OCI-LY7 (cell line): Measurements from ENCODE around the gene ST3GAL3. TPM values are rescaled to one million over a fixed set of nuclear protein-coding genes. Genes with fewer than 3 reads are reported as not detected.

Experiments
- BruUV-seq: library from RNA; stranded (reverse); fragments of 400-500 nt; replicated peaks from 2 replicates; lab custom pipeline; 2021; lab: Mats Ljungman, UMichigan
- CTCF ChIA-PET: fragments of 300-600 bp; sonication (Branson Sonifier 250); formaldehyde crosslinking; loops from one replicate; lab custom pipeline; 2022; ENCODE audit warnings: antibody characterized with exemption; ENCODE audit not compliant: unreplicated experiment; lab: Charles Lee
- POLR2A ChIA-PET: fragments of 300-600 bp; sonication (Branson Sonifier 250); formaldehyde crosslinking; loops from one replicate; lab custom pipeline; 2022; ENCODE audit warnings: antibody characterized with exemption; lab: Charles Lee
- DNase-seq: peaks from one replicate; pipeline ENCODE4 v3.0.0-alpha.2; 2015; ENCODE audit warnings: low spot score
- H2AFZ ChIP-seq: fragments of 200-600 bp; sonication (generic), shearing (Covaris generic); 2 replicates; pipeline ENCODE4 v1.6.1; 2014; ENCODE audit warnings: mild to moderate bottlenecking, antibody characterized with exemption, low read length, moderate library complexity
- H3K27ac ChIP-seq: fragments of 200-600 bp; sonication (generic); 2 replicates; pipeline ENCODE4 v1.5.1; 2014; ENCODE audit warnings: mixed run types, low read depth, mild to moderate bottlenecking, moderate library complexity, low read length, inconsistent platforms; ENCODE audit not compliant: poor library complexity, severe bottlenecking
- H3K36me3 ChIP-seq: fragments of 200-600 bp; sonication (generic); 2 replicates; pipeline ENCODE4 v1.6.1; 2014; ENCODE audit warnings: mild to moderate bottlenecking, antibody characterized with exemption, low read length, moderate library complexity, mixed read lengths; ENCODE audit not compliant: insufficient read depth
- H3K4me1 ChIP-seq: fragments of 200-600 bp; sonication (generic); 2 replicates; pipeline ENCODE4 v1.5.1; 2014; ENCODE audit warnings: mild to moderate bottlenecking, low read length; ENCODE audit not compliant: insufficient read depth, poor library complexity, severe bottlenecking
- H3K4me2 ChIP-seq: fragments of 200-600 bp; sonication (generic); 2 replicates; pipeline ENCODE4 v1.6.1; 2014; ENCODE audit warnings: mild to moderate bottlenecking, low read length
- H3K4me3 ChIP-seq: fragments of 200-600 bp; sonication (generic); 2 replicates; pipeline ENCODE4 v1.5.1; 2014; ENCODE audit warnings: mild to moderate bottlenecking, low read depth, low read length; ENCODE audit not compliant: poor library complexity, severe bottlenecking
- H3K79me2 ChIP-seq: fragments of 200-600 bp; sonication (generic); 2 replicates; pipeline ENCODE4 v1.6.1; 2016; ENCODE audit warnings: low read depth, mild to moderate bottlenecking, low read length, moderate library complexity, mixed read lengths; ENCODE audit not compliant: insufficient read depth
- H3K9me2 ChIP-seq: fragments of 200-600 bp; sonication (generic); 2 replicates; pipeline ENCODE4 v1.6.1; 2016; ENCODE audit warnings: mild to moderate bottlenecking, low read length, mixed read lengths; ENCODE audit not compliant: insufficient read depth
- H3K9me3 ChIP-seq: fragments of 200-600 bp; sonication (generic); 2 replicates; pipeline ENCODE4 v1.6.1; 2014; ENCODE audit warnings: mild to moderate bottlenecking, mixed run types, low read length, mixed read lengths
- H4K20me1 ChIP-seq: fragments of 200-600 bp; sonication (generic); 2 replicates; pipeline ENCODE4 v1.6.1; 2014; ENCODE audit warnings: mild to moderate bottlenecking, antibody characterized with exemption, low read length, moderate library complexity, mixed read lengths; ENCODE audit not compliant: insufficient read depth
- EZH2phosphoT487 ChIP-seq: fragments of 200-600 bp; sonication (generic); IDR thresholded peaks from 2 replicates; pipeline ENCODE4 v1.6.1; 2018; ENCODE audit warnings: low read depth, borderline replicate concordance, mild to moderate bottlenecking, mixed run types, antibody characterized with exemption, low read length, moderate library complexity, mixed read lengths
- intact Hi-C: fragments of 100-400 bp; cut with micrococcal nuclease; formaldehyde crosslinking; loops from one replicate; pipeline ENCODE4 v1.10.0; 2022; ENCODE audit not compliant: unreplicated experiment
- total RNA-seq, 2 experiments: library from RNA; depleted of rRNA in 1 of 2; stranded (reverse); fragments of >200 nt in 1 of 2; shearing (Covaris generic) in 1 of 2; gene quantifications; 2 replicates each; pipeline ENCODE4 v1.2.3, GENCODE V29; 2014 to 2022
- TF ChIP-seq, protein P1 (sequence below): fragments of 200-600 bp; sonication (generic); conservative IDR thresholded peaks from 2 replicates; pipeline ENCODE4 v1.5.1; 2014; ENCODE audit warnings: mild to moderate bottlenecking, antibody characterized with exemption, low read length, moderate library complexity, mixed read lengths

Gene ST3GAL3
- total RNA-seq, 2 experiments from 2014 or later: 24.0 to 45.0 TPM

DNA sequence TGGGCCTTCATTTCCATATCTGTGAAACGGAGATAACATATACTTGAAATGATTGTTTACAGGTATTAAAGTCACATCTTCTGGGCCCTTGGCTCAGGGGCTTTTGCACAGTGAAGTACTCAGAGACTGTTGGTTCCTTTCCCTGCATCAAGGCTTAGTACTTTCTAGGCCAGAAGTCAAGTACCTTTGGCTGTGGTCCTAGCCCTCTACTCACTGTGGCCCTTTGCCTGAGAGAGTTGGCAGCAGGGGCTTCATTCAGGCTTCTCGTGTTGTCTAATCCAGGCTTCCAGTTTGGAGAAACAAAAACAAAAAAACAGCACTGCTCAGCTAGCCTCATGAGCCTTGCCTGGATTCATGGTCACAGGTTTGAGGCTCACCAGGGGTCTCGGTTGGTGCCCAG lies 254.4 kb downstream of the ST3GAL3 start:
- no TSS peak for BruUV-seq
- no peak overlapping the region for H3K4me3 ChIP-seq
- CTCF ChIA-PET: no interaction called here
- H3K79me2 ChIP-seq: no peaks in the 10 kb centered on the region
- H3K4me1 ChIP-seq: no peaks in the 10 kb centered on the region
- TF ChIP-seq, protein P1, sequence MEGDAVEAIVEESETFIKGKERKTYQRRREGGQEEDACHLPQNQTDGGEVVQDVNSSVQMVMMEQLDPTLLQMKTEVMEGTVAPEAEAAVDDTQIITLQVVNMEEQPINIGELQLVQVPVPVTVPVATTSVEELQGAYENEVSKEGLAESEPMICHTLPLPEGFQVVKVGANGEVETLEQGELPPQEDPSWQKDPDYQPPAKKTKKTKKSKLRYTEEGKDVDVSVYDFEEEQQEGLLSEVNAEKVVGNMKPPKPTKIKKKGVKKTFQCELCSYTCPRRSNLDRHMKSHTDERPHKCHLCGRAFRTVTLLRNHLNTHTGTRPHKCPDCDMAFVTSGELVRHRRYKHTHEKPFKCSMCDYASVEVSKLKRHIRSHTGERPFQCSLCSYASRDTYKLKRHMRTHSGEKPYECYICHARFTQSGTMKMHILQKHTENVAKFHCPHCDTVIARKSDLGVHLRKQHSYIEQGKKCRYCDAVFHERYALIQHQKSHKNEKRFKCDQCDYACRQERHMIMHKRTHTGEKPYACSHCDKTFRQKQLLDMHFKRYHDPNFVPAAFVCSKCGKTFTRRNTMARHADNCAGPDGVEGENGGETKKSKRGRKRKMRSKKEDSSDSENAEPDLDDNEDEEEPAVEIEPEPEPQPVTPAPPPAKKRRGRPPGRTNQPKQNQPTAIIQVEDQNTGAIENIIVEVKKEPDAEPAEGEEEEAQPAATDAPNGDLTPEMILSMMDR: no peak
- TF ChIP-seq EZH2phosphoT487: no peak
- intact Hi-C loops: no loop called here
- H2AFZ ChIP-seq: no peak overlapping the region
- POLR2A ChIA-PET: no interaction called here
- H4K20me1 ChIP-seq: no peaks in the 10 kb centered on the region; the same call in 1 of the 2 replicates
- H3K9me2 ChIP-seq: no peaks in the 10 kb centered on the region
- H3K36me3 ChIP-seq: peaks cover 24% of the 10 kb centered on the region; the same call in 1 of the 2 replicates
- no peak overlapping the region for H3K27ac ChIP-seq
- H3K4me2 ChIP-seq: no peak overlapping the region
- H3K9me3 ChIP-seq: no peaks in the 10 kb centered on the region
- DNase-seq: no peak

DNA sequence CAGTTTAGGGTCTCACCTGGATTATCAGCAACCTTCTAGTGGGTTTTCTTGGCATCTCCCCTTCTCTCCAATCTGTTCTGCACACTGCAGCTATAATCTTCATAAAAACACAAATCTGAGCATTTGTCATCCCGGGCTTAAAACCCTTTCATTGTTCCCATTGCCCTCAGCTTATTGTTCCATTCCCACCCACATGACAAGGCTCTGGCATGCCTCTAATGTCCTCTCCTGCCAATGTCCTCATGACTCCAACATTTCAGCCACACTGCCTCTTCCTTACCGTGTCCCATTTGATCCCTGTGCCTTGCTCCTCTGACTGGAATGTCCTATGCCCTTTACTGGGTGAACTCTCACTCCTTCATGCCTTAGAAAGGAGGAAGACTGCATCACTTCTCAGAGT lies 255.0 kb downstream of the ST3GAL3 start:
- POLR2A ChIA-PET: no interaction called here
- H3K4me1 ChIP-seq: no peaks in the 10 kb centered on the region
- peaks cover 17% of the 10 kb centered on the region; the same call in 1 of the 2 replicates for H3K36me3 ChIP-seq
- H2AFZ ChIP-seq: no peak overlapping the region
- no peak overlapping the region for H3K27ac ChIP-seq
- H3K79me2 ChIP-seq: no peaks in the 10 kb centered on the region
- no peaks in the 10 kb centered on the region for H3K9me2 ChIP-seq
- no TSS peak for BruUV-seq
- TF ChIP-seq, protein P1: no peak
- TF ChIP-seq EZH2phosphoT487: no peak
- no peak overlapping the region for H3K4me2 ChIP-seq
- DNase-seq: no peak
- intact Hi-C loops: no loop called here
- H3K4me3 ChIP-seq: no peak overlapping the region
- no peaks in the 10 kb centered on the region; the same call in 1 of the 2 replicates for H4K20me1 ChIP-seq
- CTCF ChIA-PET: no interaction called here
- no peaks in the 10 kb centered on the region for H3K9me3 ChIP-seq

DNA sequence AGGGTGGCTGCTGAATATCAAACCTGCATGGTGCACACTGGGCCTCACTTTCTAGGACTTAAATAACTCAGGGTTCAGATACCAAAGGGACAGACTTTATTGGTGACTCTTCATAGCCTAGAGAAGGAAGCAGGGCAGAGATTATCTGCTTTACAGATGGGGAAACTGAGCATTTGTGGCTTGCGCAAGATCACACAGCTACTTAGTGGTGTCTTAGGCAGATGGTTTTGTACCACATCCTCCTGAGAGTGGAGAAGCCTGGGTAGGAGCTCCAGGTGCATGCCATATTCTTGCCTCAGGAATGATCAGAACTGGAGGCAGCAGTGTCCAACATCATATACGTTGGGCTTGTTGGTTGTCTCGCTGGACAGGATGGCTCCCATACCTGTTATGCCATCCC lies 255.7 kb downstream of the ST3GAL3 start:
- H3K79me2 ChIP-seq: no peaks in the 10 kb centered on the region
- H3K36me3 ChIP-seq: peaks cover 11% of the 10 kb centered on the region; the same call in 1 of the 2 replicates
- no peaks in the 10 kb centered on the region for H3K9me3 ChIP-seq
- CTCF ChIA-PET: no interaction called here
- POLR2A ChIA-PET: no interaction called here
- no peak for TF ChIP-seq EZH2phosphoT487
- TF ChIP-seq, protein P1: no peak
- H3K9me2 ChIP-seq: no peaks in the 10 kb centered on the region
- no TSS peak for BruUV-seq
- no peak overlapping the region for H2AFZ ChIP-seq
- H3K4me1 ChIP-seq: no peaks in the 10 kb centered on the region
- H4K20me1 ChIP-seq: no peaks in the 10 kb centered on the region
- H3K4me3 ChIP-seq: no peak overlapping the region
- intact Hi-C loops: no loop called here
- no peak for DNase-seq
- no peak overlapping the region for H3K4me2 ChIP-seq
- no peak overlapping the region for H3K27ac ChIP-seq
